Right lobe of liver (tissue), 6 donors: ENCODE results near the gene RPS29. TPM values are rescaled to one million over a fixed set of nuclear protein-coding genes. Genes with fewer than 3 reads are reported as not detected.

Experiments used
- ATAC-seq, 4 donors: fragments of 200-7000 bp; cut with Tn5 transposase; one replicate each; pipeline ENCODE4 v1.9.1; 2020; ENCODE audit warnings: mild to moderate bottlenecking in 4 of 4, moderate library complexity in 4 of 4
- DNase-seq, 3 donors: peaks; one replicate each; pipeline ENCODE4 v3.0.0-alpha.2; 2020
- H3K27ac ChIP-seq, 3 donors: fragments of 200-600 bp; one replicate each; pipeline ENCODE4 v1.8.0; 2022
- H3K27me3 ChIP-seq, 2 donors: fragments of 200-600 bp; one replicate each; pipeline ENCODE4 v1.8.0; 2022
- H3K36me3 ChIP-seq, 4 donors: fragments of 200-600 bp; sonication (generic) in 1 of 4; one replicate each; pipeline versions ENCODE4 v1.5.1 to v1.8.0; 2017 to 2022; ENCODE audit warnings: control low read depth in 1 of 4
- H3K4me1 ChIP-seq, 4 donors: fragments of 200-600 bp; sonication (generic) in 1 of 4; one replicate each; pipeline versions ENCODE4 v1.5.1 to v1.8.0; 2017 to 2022; ENCODE audit warnings: control low read depth in 1 of 4
- H3K4me3 ChIP-seq, 3 donors: fragments of 200-600 bp; one replicate each; pipeline ENCODE4 v1.8.0; 2022
- H3K9me3 ChIP-seq, 4 donors: fragments of 200-600 bp; sonication (generic) in 1 of 4; one replicate each; pipeline versions ENCODE4 v1.5.1 to v1.8.0; 2017 to 2022; ENCODE audit warnings: control low read depth in 1 of 4
- POLR2A ChIP-seq: fragments of 450-650 bp; IDR thresholded peaks from one replicate; pipeline ENCODE4 v1.6.1; 2017; ENCODE audit warnings: antibody characterized with exemption, mild to moderate bottlenecking
- WGBS: methylation state at CpG from one replicate; pipeline ENCODE4 v1.1.6; 2018; ENCODE audit warnings: low coverage, low lambda C conversion rate; ENCODE audit not compliant: insufficient coverage; ENCODE audit errors: missing lambda C conversion rate; 5-methylcytosine and 5-hydroxymethylcytosine counted together
- intact Hi-C, 2 donors: fragments of 100-400 bp; cut with DNase I; formaldehyde crosslinking; loops; one replicate each; pipeline versions ENCODE4 v1.11.2 to v1.14.1; 2022
- total RNA-seq, 6 experiments: library from RNA; depleted of rRNA in 2 of 6; stranded (reverse); fragments of >200 nt in 2 of 6; fragmentation: NEBNext Ultra II Directional in 3 of 6; extraction: Animal tissue kit (Norgen Biotek cat#: 25700) in 3 of 6; gene quantifications; one replicate each; pipeline versions ENCODE4 v1.1.0 to v1.2.4, GENCODE V29; 2016 to 2023
- TF ChIP-seq, protein P1 (sequence below), 4 donors: fragments of 200-600 bp in 3 of 4; fragments of 450-650 bp in 1 of 4; IDR thresholded peaks; one replicate each; pipeline versions ENCODE4 v1.5.1 to v1.8.0; 2016 to 2022; ENCODE audit warnings: antibody characterized with exemption in 4 of 4, mild to moderate bottlenecking in 2 of 4
- donor health status: DM: no; HTN: yes; CAD: no.
- donor health status: DM: no; HTN: no; CAD: no.
- donor health status: DM: no; HTN: no; CAD: no.
- donor health status: DM: no; HTN: yes; CAD: no.
- donor health status: DM: no; HTN: yes; CAD: no.

RPS29 gene
- total RNA-seq, 6 experiments from 2014 or later: 431 to 1,761 (median 531) TPM

DNA sequence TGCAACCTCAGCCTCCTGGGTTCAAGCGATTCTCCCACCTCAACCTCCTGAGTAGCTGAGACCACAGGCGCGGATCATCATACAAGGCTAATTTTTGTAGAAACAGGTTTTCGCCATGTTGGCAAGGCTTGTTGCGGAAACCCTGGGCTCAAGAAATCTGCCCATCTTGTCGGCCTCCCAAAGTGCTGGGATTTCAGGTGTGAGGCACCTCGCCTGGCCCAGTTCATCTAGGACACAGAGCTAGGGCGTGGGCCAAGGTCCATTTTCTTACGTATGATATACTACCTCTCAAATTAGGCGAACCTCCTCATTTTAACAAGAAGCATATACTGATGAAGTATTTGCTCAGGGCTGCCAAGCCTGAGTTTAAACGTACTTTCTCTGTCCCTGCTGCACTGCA lies 2.1 kb downstream of the RPS29 start:
- WGBS: 58% methylated on average over 8 of the region's 11 CpGs
- H3K27me3 ChIP-seq: no peaks in the 10 kb centered on the region
- DNase-seq (no peak), ATAC-seq (no peak)
- intact Hi-C loops: no loop called here
- TF ChIP-seq, protein P1, sequence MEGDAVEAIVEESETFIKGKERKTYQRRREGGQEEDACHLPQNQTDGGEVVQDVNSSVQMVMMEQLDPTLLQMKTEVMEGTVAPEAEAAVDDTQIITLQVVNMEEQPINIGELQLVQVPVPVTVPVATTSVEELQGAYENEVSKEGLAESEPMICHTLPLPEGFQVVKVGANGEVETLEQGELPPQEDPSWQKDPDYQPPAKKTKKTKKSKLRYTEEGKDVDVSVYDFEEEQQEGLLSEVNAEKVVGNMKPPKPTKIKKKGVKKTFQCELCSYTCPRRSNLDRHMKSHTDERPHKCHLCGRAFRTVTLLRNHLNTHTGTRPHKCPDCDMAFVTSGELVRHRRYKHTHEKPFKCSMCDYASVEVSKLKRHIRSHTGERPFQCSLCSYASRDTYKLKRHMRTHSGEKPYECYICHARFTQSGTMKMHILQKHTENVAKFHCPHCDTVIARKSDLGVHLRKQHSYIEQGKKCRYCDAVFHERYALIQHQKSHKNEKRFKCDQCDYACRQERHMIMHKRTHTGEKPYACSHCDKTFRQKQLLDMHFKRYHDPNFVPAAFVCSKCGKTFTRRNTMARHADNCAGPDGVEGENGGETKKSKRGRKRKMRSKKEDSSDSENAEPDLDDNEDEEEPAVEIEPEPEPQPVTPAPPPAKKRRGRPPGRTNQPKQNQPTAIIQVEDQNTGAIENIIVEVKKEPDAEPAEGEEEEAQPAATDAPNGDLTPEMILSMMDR (IDR thresholded peaks at IDR 0.05): no peak
- TF ChIP-seq POLR2A: no peak
- H3K4me3 ChIP-seq: no peak overlapping the region
- no peaks in the 10 kb centered on the region for H3K9me3 ChIP-seq
- peaks cover 0 to 24% (median 8%) of the 10 kb centered on the region in 4 donors for H3K36me3 ChIP-seq
- peaks cover 0 to 26% (median 6%) of the 10 kb centered on the region in 4 donors for H3K4me1 ChIP-seq
- H3K27ac ChIP-seq: no peak overlapping the region

DNA sequence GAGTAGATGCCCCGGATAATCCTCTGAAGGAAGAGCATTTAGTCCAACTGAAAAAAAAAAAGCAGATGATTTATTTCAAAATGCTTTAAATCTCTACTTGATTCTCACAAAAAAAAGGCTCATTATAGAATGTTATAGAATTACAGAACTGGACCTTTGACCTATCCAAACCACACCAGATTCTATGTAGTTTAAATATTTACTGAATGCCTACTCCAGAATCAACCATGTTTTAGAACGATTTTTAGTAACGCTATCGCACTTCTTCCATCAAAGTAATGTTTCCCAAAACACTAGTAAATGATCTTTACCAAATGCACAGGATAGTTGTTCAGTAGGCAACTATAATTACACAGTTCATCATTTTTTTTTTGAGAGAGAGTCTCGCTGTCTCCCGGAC lies 2.6 kb downstream of the RPS29 start:
- peaks cover 0 to 26% (median 6%) of the 10 kb centered on the region in 4 donors for H3K4me1 ChIP-seq
- DNase-seq: no peak
- 87% methylated on average over 6 of the region's 6 CpGs for WGBS
- ATAC-seq: no peak
- intact Hi-C loops: no loop called here
- H3K36me3 ChIP-seq: peaks cover 0 to 24% (median 8%) of the 10 kb centered on the region in 4 donors
- H3K4me3 ChIP-seq: no peak overlapping the region
- H3K27me3 ChIP-seq: no peaks in the 10 kb centered on the region
- H3K9me3 ChIP-seq: no peaks in the 10 kb centered on the region
- no peak for TF ChIP-seq POLR2A
- TF ChIP-seq, protein P1 (IDR thresholded peaks at IDR 0.05): no peak
- no peak overlapping the region for H3K27ac ChIP-seq

DNA sequence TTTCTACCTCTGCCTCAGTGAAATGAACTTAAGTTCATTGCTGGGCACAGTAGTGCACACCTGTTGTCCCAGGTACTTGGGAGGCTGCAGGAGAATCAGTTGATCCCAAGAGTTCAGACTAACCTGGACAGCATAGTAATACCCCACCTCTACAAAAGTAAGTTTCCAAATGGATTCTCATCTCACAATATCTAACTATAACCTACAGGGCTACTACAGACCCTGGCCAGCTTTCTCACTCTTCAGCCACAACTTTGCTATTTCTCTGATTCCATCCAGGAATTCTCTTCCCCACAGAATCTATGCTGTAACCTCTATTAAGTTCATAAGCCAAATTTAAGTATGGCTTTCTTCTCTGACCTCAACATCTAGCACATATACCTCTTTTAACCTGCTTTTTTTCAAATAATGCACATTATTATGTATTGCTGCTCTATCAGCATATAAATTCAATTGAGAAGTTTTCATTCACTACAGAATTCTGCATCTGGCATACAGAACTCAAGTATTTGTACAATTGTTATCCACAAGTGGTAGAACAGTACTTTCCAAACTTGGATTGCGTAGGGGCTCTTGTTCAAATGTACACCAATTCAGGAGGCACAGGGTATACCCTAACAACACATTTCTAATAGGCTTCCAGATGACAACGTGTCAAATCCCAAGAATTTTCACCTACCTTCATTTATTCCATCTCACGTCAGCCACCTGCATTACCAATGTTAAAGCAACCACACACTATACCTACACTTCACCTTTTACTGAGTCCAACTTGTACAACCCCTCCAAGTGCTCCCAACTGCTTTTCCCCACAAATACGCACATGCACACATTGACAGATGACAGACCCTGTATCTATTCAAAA lies 3.8 kb downstream of the RPS29 start:
- intact Hi-C loops: no loop called here
- Histone ChIP-seq H3K4me3 (no peak overlapping the region), H3K36me3 (peaks cover 0 to 30% (median 8%) of the 10 kb centered on the region in 4 donors), H3K27me3 (no peaks in the 10 kb centered on the region), H3K9me3 (no peaks in the 10 kb centered on the region), H3K27ac (no peak overlapping the region), H3K4me1 (peaks cover 0 to 26% (median 6%) of the 10 kb centered on the region in 4 donors)
- TF ChIP-seq POLR2A: peak; percentile 11
- TF ChIP-seq, protein P1 (IDR thresholded peaks at IDR 0.05): no peak
- DNase-seq: no peak
- 90% methylated on average over 4 of the region's 4 CpGs for WGBS
- no peak for ATAC-seq

GRCh38 chr14:49581209-49582112 lies 4.7 kb downstream of the RPS29 start:
- 73% methylated on average over 8 of the region's 9 CpGs for WGBS
- H3K36me3 ChIP-seq: peaks cover 0 to 38% (median 12%) of the 10 kb centered on the region in 4 donors
- H3K27ac ChIP-seq: no peak overlapping the region
- TF ChIP-seq, protein P1 (IDR thresholded peaks at IDR 0.05): no peak
- TF ChIP-seq POLR2A: no peak
- no peak for ATAC-seq
- peaks cover 0 to 26% (median 6%) of the 10 kb centered on the region in 4 donors for H3K4me1 ChIP-seq
- H3K4me3 ChIP-seq: no peak overlapping the region
- H3K9me3 ChIP-seq: no peaks in the 10 kb centered on the region
- intact Hi-C loops: no loop called here
- DNase-seq: no peak
- no peaks in the 10 kb centered on the region for H3K27me3 ChIP-seq
